Liver (tissue), 3 donors: ENCODE results near the gene C16orf89.
"Not testable (repeated sequence)": the region's sequence is repeated elsewhere in the genome, so short reads cannot be mapped to it uniquely, and the experiment has no call there.

ENCODE experiments used
- CTCF ChIP-seq: fragments of 150-350 bp; IDR thresholded peaks from 2 replicates; pipeline ENCODE4 v1.5.1; 2017; ENCODE audit warnings: improper control_type of control experiment, low read depth, low read length; ENCODE audit not compliant: missing input control
- FOXA1 ChIP-seq: IDR thresholded peaks from 2 replicates; pipeline ENCODE4 v1.6.1; 2016; ENCODE audit warnings: antibody characterized with exemption
- FOXA2 ChIP-seq: IDR thresholded peaks from 2 replicates; pipeline ENCODE4 v1.6.1; 2016; ENCODE audit warnings: antibody characterized with exemption
- HNF4A ChIP-seq, 2 donors: conservative IDR thresholded peaks; 2 replicates each; pipeline ENCODE4 v1.6.1; 2016; ENCODE audit warnings: antibody characterized with exemption in 2 of 2, mild to moderate bottlenecking in 2 of 2
- JUND ChIP-seq, 2 donors: IDR thresholded peaks; 2 replicates each; pipeline ENCODE4 v1.6.1; 2016; ENCODE audit warnings: antibody characterized with exemption in 2 of 2
- RXRA ChIP-seq, 2 donors: IDR thresholded peaks; 2 replicates each; pipeline ENCODE4 v1.6.1; 2017 to 2018; ENCODE audit warnings: antibody characterized with exemption in 2 of 2, mild to moderate bottlenecking in 1 of 2
- SP1 ChIP-seq: IDR thresholded peaks from 2 replicates; pipeline ENCODE4 v1.6.1; 2018; ENCODE audit warnings: antibody characterized with exemption, mild to moderate bottlenecking
- TAF1 ChIP-seq: conservative IDR thresholded peaks from 2 replicates; pipeline ENCODE4 v1.6.1; 2016; ENCODE audit warnings: antibody characterized with exemption, mild to moderate bottlenecking
- YY1 ChIP-seq: IDR thresholded peaks from 2 replicates; pipeline ENCODE4 v1.6.1; 2016; ENCODE audit warnings: antibody characterized with exemption, mild to moderate bottlenecking
- TF ChIP-seq, protein P1 (sequence below): IDR thresholded peaks from 2 replicates; pipeline ENCODE4 v1.6.1; 2016; ENCODE audit warnings: antibody characterized with exemption
- donor health status: healthy.
- donor health status: healthy.

- TF ChIP-seq CTCF; JUND (IDR thresholded peaks at IDR 0.05); YY1; FOXA1; HNF4A (conservative IDR thresholded peaks at IDR 0.05); SP1; RXRA (IDR thresholded peaks at IDR 0.05); TAF1; FOXA2: not testable (repeated sequence)
- TF ChIP-seq, protein P1, sequence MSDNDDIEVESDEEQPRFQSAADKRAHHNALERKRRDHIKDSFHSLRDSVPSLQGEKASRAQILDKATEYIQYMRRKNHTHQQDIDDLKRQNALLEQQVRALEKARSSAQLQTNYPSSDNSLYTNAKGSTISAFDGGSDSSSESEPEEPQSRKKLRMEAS = not testable (repeated sequence)
Observed at GRCh38 chr16:5105039-5105438, 39.3 kb upstream of the C16orf89 start.
